ENCODE measurements around the gene B4GALNT3.

B4GALNT3 gene

GRCh38 chr12:560691-561390 lies 101.1 kb downstream of the B4GALNT3 start:
- H3K36me3 Mint-ChIP-seq, result no peaks in the 10 kb centered on the region
- H3K27me3 Mint-ChIP-seq, result no peaks in the 10 kb centered on the region
- H3K4me1 Mint-ChIP-seq (ENCODE audit: low read depth), result peaks cover 47% of the 10 kb centered on the region
- H3K9me3 Mint-ChIP-seq (ENCODE audit: low read depth), result no peaks in the 10 kb centered on the region
- no peak overlapping the region for H3K27ac Mint-ChIP-seq
- no peak overlapping the region for H3K4me3 Mint-ChIP-seq

DNA sequence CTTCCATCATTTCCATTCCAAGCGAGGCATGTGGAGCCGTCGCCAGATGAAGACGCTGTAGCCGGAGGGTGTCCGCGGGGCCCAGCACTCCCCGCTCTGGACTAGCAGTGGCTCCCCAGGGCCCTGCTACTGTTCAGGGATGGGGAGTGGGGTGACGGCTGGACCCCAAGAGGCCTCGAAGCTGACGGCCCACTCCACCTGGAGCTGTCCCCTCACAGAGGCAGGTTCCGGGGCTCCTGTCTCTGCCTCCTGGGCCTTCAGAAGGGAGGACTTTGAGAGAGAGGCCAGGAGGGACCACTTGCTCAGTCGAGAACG lies 101.6 kb downstream of the B4GALNT3 start:
- no peak overlapping the region for H3K27ac Mint-ChIP-seq
- no peaks in the 10 kb centered on the region for H3K9me3 Mint-ChIP-seq (ENCODE audit: low read depth)
- H3K4me1 Mint-ChIP-seq (ENCODE audit: low read depth), result peaks cover 52% of the 10 kb centered on the region
- H3K36me3 Mint-ChIP-seq, result no peaks in the 10 kb centered on the region
- no peaks in the 10 kb centered on the region for H3K27me3 Mint-ChIP-seq
- H3K4me3 Mint-ChIP-seq, result no peak overlapping the region

DNA sequence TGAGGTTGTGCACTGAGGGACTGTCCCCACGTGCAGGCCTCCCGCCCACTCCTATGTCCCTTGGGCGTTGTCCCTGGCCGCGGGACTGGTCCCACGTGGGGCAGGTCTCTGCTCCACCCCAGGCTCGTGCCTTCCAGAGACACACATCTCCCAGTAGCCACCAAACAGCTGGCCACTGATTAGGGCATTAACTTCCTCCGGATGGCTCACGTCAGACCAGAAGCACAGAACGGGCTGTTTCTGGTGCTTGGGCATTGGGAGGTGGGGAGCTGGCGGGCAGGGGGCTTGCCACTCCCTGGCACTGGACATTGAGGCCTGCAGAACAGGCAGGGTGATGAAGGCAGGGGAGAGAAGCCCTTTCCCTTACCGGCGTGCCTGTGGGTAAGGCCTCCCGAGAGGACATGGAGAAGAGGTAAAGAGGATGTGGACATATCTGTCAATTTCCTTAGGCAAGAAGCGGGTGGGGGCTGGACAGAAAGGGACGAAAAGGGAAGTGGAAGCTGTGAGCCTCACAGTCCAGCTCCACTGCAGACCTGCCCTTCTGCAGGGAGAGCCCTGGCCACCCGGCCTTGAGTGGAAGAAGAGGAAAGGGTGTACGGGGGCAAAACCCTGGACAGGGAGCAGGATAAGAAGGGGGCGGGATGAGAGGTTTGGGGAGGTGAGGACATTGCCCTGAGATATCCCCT lies 102.3 kb downstream of the B4GALNT3 start:
- Mint-ChIP-seq H3K27ac (peak overlapping the region; percentile 51), H3K4me3 (peak overlapping the region; percentile 2), H3K9me3 (ENCODE audit: low read depth) (no peaks in the 10 kb centered on the region), H3K4me1 (ENCODE audit: low read depth) (peaks cover 59% of the 10 kb centered on the region), H3K27me3 (no peaks in the 10 kb centered on the region), H3K36me3 (no peaks in the 10 kb centered on the region)

DNA sequence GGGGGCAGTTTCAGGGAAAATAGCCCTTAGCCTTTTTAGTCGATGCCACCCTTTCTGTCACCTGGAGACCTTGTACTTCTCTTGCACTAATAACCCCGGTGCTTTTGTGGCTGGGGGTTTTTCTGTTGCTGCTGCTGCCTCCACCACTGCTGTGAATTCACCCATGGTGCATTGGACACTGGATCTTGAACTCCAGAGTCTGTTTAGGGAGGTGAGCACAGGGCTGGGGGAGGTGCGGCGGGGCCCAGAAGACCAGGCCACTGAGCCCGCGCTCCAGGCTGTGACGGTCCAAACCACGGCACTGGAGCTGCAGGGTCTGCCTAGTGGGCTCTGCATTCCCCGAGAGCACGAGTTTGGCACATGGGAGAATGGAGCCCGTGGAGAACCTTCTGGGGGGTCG lies 102.9 kb downstream of the B4GALNT3 start:
- H3K4me3 Mint-ChIP-seq, result peak overlapping the region; percentile 86
- peaks cover 65% of the 10 kb centered on the region for H3K4me1 Mint-ChIP-seq (ENCODE audit: low read depth)

GRCh38 chr12:563250-563781 lies 103.6 kb downstream of the B4GALNT3 start:
- Mint-ChIP-seq H3K36me3 (no peaks in the 10 kb centered on the region), H3K27me3 (no peaks in the 10 kb centered on the region), H3K4me3 (peak overlapping the region; percentile 86), H3K9me3 (ENCODE audit: low read depth) (no peaks in the 10 kb centered on the region), H3K27ac (peak overlapping the region; percentile 94), H3K4me1 (ENCODE audit: low read depth) (peaks cover 68% of the 10 kb centered on the region)

More for the DNA sequence above, 102.9 kb downstream of the B4GALNT3 start:
- H3K36me3 Mint-ChIP-seq, result no peaks in the 10 kb centered on the region
- no peaks in the 10 kb centered on the region for H3K27me3 Mint-ChIP-seq
- peak overlapping the region; percentile 94 for H3K27ac Mint-ChIP-seq
- H3K9me3 Mint-ChIP-seq (ENCODE audit: low read depth), result no peaks in the 10 kb centered on the region

DNA sequence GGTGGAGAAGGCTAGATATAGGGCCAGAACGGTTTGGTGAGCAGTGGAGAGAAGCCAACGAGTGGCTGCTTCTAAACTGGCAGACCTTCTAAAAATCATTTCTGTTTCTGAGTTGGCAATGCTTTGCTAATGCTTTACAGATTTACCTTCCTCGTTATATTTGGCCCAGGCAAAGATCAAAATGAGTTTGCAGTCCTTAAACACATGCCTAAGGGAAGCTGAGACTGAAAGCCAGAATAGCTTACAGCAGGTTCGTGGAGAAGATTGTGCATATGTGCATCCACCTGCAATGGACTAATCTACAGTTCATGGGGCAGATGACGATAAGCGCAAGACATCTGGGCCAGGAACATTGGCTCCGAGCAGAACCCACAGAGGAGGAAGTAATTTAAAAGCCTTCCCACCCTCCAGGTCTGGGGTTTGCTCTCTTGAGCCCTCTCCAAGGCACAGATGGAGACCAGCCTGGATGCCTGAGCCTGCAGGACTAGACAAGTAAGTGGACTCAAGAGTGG lies 104.1 kb downstream of the B4GALNT3 start:
- Mint-ChIP-seq H3K4me3 (peak overlapping the region; percentile 86), H3K9me3 (ENCODE audit: low read depth) (no peaks in the 10 kb centered on the region), H3K27ac (peak overlapping the region; percentile 94), H3K27me3 (no peaks in the 10 kb centered on the region), H3K4me1 (ENCODE audit: low read depth) (peaks cover 70% of the 10 kb centered on the region), H3K36me3 (no peaks in the 10 kb centered on the region)

- no peaks in the 10 kb centered on the region for H3K36me3 Mint-ChIP-seq
- peaks cover 73% of the 10 kb centered on the region for H3K4me1 Mint-ChIP-seq (ENCODE audit: low read depth)
- peak overlapping the region; percentile 46 for H3K4me3 Mint-ChIP-seq
- H3K27me3 Mint-ChIP-seq, result no peaks in the 10 kb centered on the region
- peak overlapping the region; percentile 61 for H3K27ac Mint-ChIP-seq
- H3K9me3 Mint-ChIP-seq (ENCODE audit: low read depth), result no peaks in the 10 kb centered on the region
Measured at GRCh38 chr12:565161-565560, 105.4 kb downstream of the B4GALNT3 start.

GRCh38 chr12:565589-566105 lies 105.9 kb downstream of the B4GALNT3 start:
- Mint-ChIP-seq H3K36me3 (no peaks in the 10 kb centered on the region), H3K27ac (peak overlapping the region; percentile 61), H3K4me1 (ENCODE audit: low read depth) (peaks cover 73% of the 10 kb centered on the region), H3K4me3 (no peak overlapping the region), H3K9me3 (ENCODE audit: low read depth) (no peaks in the 10 kb centered on the region), H3K27me3 (no peaks in the 10 kb centered on the region)

DNA sequence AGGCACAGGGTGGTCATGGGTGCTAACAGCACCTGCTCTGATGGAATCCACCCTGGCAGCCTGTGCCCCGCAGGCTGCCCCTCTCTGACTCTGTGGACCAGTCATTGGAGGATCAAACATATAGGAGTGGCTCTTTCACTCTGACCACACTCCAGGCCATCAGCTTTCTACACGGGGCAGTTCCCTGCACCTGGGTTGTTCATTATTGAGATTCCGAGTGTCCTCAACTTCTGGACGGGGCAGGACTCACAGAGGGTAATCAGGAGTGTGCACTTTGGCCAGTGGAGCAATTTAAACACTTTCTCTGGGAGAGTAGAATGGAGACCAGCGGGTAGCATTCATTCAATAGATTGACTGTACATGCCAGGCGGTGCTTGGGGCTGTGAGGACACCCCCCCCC lies 108.7 kb downstream of the B4GALNT3 start:
- Mint-ChIP-seq H3K36me3 (no peaks in the 10 kb centered on the region), H3K27me3 (no peaks in the 10 kb centered on the region), H3K4me1 (ENCODE audit: low read depth) (peaks cover 65% of the 10 kb centered on the region), H3K9me3 (ENCODE audit: low read depth) (no peaks in the 10 kb centered on the region), H3K27ac (peak overlapping the region; percentile 66), H3K4me3 (no peak overlapping the region)

GRCh38 chr12:569091-569676 lies 109.4 kb downstream of the B4GALNT3 start:
- H3K27me3 Mint-ChIP-seq, result no peaks in the 10 kb centered on the region
- peaks cover 58% of the 10 kb centered on the region for H3K4me1 Mint-ChIP-seq (ENCODE audit: low read depth)
- H3K9me3 Mint-ChIP-seq (ENCODE audit: low read depth), result no peaks in the 10 kb centered on the region
- no peak overlapping the region for H3K27ac Mint-ChIP-seq
- H3K4me3 Mint-ChIP-seq, result peak overlapping the region; percentile 76
- H3K36me3 Mint-ChIP-seq, result no peaks in the 10 kb centered on the region

- no peaks in the 10 kb centered on the region for H3K36me3 Mint-ChIP-seq
- no peaks in the 10 kb centered on the region for H3K9me3 Mint-ChIP-seq (ENCODE audit: low read depth)
- H3K27me3 Mint-ChIP-seq, result no peaks in the 10 kb centered on the region
- H3K4me1 Mint-ChIP-seq (ENCODE audit: low read depth), result peaks cover 55% of the 10 kb centered on the region
- no peak overlapping the region for H3K27ac Mint-ChIP-seq
- H3K4me3 Mint-ChIP-seq, result peak overlapping the region; percentile 76
Measured at GRCh38 chr12:569803-570434, 110.2 kb downstream of the B4GALNT3 start.

DNA sequence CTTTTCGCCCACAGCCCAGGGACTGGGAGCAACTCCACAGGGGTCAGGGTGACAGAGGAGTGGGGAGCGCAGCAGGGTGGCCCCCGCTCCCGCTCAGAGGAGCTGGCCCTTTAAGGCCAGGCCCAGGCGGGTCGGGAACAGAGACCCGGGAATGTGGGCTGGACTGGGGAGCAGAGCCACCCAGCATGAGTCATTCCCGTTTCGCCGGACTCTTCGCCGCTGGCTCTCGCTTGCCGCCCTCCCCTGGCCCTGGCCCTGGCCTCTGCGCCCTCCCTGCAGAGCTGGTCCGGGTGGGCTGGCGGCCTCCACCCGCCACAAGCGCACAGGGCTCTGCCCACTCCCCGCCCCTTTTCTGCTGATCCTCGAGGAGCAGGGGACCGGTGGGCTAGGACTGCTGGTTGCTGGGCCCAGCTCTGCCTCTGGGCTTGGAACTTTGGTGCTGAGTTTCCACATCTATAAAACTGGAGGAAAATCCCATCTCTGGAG lies 110.7 kb downstream of the B4GALNT3 start:
- Mint-ChIP-seq H3K27me3 (no peaks in the 10 kb centered on the region), H3K9me3 (ENCODE audit: low read depth) (no peaks in the 10 kb centered on the region), H3K27ac (no peak overlapping the region), H3K4me3 (peak overlapping the region; percentile 23), H3K36me3 (no peaks in the 10 kb centered on the region), H3K4me1 (ENCODE audit: low read depth) (peaks cover 54% of the 10 kb centered on the region)

DNA sequence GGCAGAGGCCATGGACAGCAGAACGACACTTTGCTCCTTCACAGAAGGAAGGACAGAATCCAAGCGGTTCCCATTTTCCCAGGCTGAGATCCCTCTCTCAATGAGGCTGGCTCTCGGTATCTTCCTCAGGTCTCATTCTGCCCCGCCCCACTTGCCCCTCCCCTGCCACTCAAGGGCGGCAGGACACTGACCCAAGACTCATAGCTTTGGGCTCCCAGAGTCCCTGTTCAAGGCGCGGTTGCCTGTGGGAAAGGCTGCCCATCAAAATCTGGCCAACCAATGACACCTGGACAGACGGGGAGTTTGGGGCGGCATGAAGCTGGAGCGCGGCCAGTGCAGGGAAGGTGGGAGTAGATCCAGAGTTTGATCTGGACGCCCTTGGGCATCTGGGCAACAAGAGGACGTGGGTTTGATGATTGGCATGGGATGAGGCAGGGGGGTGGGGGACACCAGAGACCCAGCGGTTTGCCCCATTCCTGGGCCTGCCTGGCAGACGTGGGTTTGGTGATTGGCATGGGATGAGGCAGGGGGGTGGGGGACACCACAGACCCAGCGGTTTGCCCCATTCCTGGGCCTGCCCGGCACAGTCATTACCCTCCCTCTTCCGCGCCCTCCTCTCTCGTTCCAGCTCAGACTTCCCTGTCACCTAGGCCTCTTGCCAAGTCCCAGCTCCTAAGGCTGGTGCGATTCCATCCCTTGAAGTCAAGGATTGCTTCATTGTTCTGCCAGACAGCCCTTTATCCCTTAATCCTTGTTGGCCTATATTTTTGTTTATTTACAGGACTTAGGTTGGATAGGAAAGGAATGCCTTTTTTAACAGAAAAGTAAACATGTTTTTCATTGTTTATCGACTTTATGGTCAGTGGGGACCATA lies 111.4 kb downstream of the B4GALNT3 start:
- Mint-ChIP-seq H3K27ac (peak overlapping the region; percentile 6), H3K36me3 (no peaks in the 10 kb centered on the region), H3K4me1 (ENCODE audit: low read depth) (peaks cover 51% of the 10 kb centered on the region), H3K27me3 (no peaks in the 10 kb centered on the region), H3K4me3 (peak overlapping the region; percentile 52), H3K9me3 (ENCODE audit: low read depth) (no peaks in the 10 kb centered on the region)

All from activated naive CD8-positive, alpha-beta T cell (primary cell).